HUDEP-2 (cell line): ENCODE measurements around the gene CSRP1.
"Not testable (repeated sequence)": the region's sequence is repeated elsewhere in the genome, so short reads cannot be mapped to it uniquely, and the experiment has no call there.

ENCODE experiments used
- DNase-seq, 76 experiments: peaks; one replicate each; lab custom pipeline; 2025; ENCODE audit not compliant: unreplicated experiment in 76 of 76; lab: John Stamatoyannopoulos, UW

The CSRP1 gene

GRCh38 chr1:201538612-201539551, 32.0 kb upstream of the CSRP1 start, which contains the start of gene NAV1:
Gene NAV1, plus strand, starts transcription at chr1:201539127. Its CDS starts 83,758 bp downstream, at chr1:201622885.
- DNase-seq, result no peak

- no peak for DNase-seq
Measured at GRCh38 chr1:201537891-201538611, 31.1 kb upstream of the CSRP1 start.

- no peak for DNase-seq
Measured at GRCh38 chr1:201537467-201537866, 30.5 kb upstream of the CSRP1 start.

DNA sequence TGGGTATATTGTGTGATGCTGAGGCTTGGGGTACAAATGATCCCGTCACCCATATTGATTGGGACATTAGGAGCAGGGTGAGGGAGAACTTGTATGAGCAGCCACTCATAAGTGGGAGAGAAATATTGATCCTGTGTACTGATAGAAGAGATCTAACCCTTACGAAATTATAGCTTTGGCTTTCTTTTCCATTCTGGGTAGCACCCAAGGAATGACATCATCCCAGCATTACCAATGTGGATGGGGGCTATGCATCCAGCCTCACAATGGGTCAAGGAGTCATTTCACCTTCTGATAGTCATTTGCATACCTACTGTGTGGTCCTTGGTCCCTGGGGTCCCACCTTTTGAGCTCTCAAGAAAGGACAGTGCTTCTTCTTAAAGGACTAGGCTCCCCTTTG, 30.1 kb upstream of the CSRP1 start:
- DNase-seq, result no peak

- DNase-seq, result no peak
Measured at GRCh38 chr1:201536558-201536957, 29.6 kb upstream of the CSRP1 start.

GRCh38 chr1:201535919-201536245, 29.0 kb upstream of the CSRP1 start:
- DNase-seq, result no peak

DNA sequence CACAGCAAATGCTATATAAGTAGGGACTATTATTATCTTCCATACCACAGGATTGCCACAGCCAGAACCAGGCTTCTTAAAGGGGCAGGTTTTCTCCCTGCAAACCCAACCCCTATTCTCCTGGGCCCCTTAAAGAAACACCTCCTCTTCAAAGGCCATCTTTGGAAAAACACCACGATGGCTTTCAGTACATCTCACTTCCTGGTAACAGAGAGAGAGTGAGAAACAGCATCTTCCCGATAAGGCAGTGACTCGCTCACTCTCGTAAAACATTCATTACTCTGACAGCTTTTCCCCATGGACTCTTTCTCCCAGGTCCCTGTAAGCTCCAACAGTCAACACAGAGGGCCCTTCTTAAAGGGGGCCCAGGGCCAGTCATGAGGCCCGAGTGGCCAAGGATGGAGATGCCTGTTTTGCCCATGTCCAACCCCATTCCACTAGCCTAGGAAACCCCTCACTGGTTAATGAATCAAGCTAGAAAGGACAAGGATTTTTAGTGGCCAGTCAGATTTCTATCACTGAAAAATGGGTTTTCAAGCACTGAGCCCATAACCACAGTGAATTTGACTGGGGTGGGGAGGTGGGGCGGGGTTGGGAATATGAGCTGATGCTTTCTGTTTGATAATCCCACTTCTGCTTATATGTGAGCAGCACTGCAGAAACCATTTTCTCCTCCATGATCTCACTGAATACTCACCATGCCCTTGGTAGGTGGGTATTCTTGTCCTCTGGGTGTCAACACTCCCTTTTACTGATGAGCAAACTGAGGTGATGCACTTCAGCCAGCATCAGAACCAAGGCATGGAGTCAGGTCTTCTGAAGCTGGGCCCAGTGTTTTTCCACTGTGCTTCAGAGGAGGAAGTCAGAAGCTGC, 28.4 kb upstream of the CSRP1 start:
- DNase-seq, result peak in 1 of 76 experiments; percentile 5

DNA sequence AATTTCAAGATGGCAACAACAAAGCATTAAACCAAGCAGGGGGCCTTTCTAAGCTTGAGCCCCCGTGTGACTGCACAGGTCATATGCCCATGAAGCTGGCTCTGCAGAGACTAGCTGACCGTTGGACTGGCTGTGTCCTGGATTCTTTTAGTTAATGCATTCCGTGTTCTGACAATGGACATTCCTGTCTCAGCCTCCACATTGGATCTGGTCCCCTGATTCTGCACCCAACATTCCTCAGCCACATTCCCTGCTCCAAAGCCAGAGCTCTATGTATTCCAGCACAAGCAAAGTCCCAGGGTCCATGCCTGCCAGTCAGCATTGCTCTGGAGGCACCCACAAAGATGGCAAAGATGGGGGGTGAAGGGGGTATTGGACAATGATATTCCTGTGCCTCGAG, 26.9 kb upstream of the CSRP1 start:
- DNase-seq, result no peak

DNA sequence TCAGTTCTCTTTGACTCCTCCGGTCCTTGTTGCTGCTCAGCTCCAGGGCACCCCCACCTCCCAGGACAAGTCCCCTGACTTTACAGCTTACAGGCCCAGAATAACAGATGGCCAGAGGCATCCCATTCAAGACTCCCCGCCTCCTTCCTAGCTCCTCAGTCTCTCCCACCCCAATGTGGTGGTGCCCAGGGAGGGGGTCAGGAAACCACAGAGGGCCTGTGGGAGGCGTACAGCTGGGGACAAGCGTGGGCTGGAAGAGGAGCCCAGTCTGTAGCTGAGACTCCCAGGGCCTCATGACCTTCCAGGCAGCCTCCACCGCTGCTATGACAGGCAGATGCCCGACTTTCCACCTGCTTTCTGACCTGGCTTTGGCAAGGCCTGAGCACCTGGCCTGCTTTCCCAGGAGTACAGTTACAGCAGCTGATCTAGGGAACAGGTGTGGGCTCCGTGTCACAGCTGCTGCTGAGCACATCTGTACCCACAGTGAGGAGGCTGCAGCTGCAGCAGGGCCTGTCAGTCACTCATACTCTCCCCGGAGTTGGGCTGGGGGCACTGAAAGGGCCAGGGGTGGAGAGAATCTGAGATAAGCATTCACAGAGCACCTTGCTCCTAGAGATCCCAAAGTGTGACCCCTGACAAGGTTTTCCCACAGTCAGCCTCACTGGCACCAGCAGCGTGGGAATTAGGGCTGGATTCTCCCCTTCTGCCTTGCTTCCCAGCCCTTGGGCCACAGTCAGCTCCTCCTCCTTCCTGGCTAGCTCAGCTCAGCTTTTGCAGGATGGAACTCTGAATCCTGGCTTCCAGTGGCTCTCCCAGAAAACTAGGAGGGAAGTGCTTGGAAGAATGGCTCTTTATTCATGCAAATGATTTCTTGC, 24.9 kb upstream of the CSRP1 start:
- no peak for DNase-seq

- peak in 58 of 76 experiments; percentile 7 to 73 (median 46) for DNase-seq
Measured at GRCh38 chr1:201530741-201531531, 24.0 kb upstream of the CSRP1 start.

DNA sequence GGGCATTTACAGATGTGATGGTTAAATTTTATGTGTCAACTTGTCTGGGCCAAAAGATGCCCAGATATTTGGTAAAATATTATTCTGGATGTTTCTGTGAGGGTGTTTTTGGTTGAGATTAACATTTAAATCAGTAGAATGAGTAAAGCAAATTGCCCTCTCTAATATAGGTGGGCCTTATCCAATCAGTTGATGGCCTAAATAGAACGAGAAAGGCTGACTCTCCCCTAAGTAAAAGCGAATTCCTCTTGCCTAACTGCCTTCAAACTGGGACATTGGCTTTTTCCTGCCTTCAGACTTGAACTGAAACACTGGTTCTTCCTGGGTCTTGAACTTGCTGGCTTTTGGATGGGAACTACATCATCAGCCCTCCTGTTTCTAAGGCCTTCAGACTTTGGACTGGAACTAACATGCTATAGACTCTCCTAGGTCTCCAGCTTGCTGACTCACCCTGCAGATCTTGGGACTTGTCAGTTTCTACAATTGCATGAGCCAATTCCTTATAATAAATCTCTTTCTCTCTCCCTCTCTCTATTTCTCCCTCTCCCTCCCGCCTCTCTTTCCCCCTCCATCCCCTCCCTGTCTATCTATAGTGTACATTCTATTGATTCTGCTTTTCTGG, 21.8 kb upstream of the CSRP1 start:
- DNase-seq, result no peak

- no peak for DNase-seq
Measured at GRCh38 chr1:201527879-201528278, 21.0 kb upstream of the CSRP1 start.

- DNase-seq, result no peak
Measured at GRCh38 chr1:201525193-201525778, 18.4 kb upstream of the CSRP1 start.

- not testable (repeated sequence) for DNase-seq
Measured at GRCh38 chr1:201520046-201520575, 13.2 kb upstream of the CSRP1 start.

- no peak for DNase-seq
Measured at GRCh38 chr1:201518071-201518470, 11.1 kb upstream of the CSRP1 start.

DNA sequence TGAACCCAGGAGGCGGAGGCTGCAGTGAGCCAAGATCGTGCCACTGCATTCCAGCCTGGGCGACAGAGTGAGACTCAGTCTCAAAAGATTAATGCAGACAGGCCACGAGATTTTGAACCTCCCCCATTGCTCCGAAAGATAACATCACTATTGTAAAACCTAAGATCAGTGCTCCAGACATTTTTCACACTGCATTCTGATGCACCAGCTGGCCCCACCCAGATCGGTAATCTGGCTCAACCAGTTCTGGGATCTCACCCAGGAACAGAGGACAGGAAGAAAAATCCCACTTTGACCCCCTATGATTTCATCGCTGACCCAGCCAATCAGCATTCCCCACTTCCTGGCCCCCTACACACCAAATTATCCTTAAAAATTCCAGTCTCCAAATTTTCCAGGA, 10.7 kb upstream of the CSRP1 start:
- DNase-seq, result peak in 1 of 76 experiments; percentile 20

DNA sequence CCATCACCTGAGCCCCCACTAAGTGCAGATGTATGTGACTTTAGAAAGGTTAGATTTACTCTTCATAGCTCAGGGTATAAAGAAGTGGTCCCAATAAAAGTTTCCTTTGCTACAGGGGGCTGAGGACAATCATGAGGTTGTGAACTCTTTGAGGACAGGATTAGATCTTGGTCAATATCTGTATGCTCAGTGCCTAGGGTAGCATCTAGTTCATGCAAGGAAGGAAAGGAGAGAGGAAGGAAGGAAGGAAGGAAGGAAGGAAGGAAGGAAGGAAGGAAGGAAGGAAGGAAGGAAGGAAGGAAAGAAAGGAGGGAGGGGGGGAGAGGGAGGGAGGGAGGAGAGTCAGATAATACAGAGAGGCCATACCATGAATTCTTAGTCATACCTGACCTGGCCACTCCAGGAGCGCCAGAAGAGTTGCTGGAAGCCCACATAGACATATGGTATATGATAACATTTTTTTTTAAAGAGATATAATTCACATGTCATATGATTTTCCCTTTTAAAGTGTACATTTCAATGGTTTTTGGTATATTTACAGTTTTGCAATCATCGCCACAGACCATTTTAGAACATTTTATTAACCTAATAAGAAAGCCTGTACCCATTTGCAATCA, 9.7 kb upstream of the CSRP1 start:
- DNase-seq, result no peak

GRCh38 chr1:201515895-201516294, 9.0 kb upstream of the CSRP1 start:
- peak in 26 of 76 experiments; percentile 7 to 67 (median 24) for DNase-seq
